Activated T-helper 1 cell treated with Interleukin-2 at 50 U/mL for 16 hours (primary cell): ENCODE data around the gene PWWP2B.
"Not testable (repeated sequence)": the region's sequence is repeated elsewhere in the genome, so short reads cannot be mapped to it uniquely, and the experiment has no call there.

Experiments
- DNase-seq: peaks from one replicate; pipeline ENCODE4 v3.0.0-alpha.2; 2020; ENCODE audit warnings: low read depth

PWWP2B gene

GRCh38 chr10:132363921-132364593 lies 32.9 kb upstream of the PWWP2B start:
- DNase-seq: no peak

- DNase-seq: no peak
Measured at GRCh38 chr10:132364594-132364970, 32.4 kb upstream of the PWWP2B start.

GRCh38 chr10:132365102-132365501 lies 31.9 kb upstream of the PWWP2B start:
- DNase-seq: no peak

GRCh38 chr10:132366006-132366405 lies 31.0 kb upstream of the PWWP2B start:
- DNase-seq: no peak

GRCh38 chr10:132366499-132366898 lies 30.5 kb upstream of the PWWP2B start:
- no peak for DNase-seq

GRCh38 chr10:132368391-132368790 lies 28.6 kb upstream of the PWWP2B start:
- DNase-seq: no peak

- no peak for DNase-seq
Measured at GRCh38 chr10:132368881-132369635, 27.9 kb upstream of the PWWP2B start.

GRCh38 chr10:132369636-132370185 lies 27.3 kb upstream of the PWWP2B start:
- DNase-seq: no peak

- DNase-seq: no peak
Measured at GRCh38 chr10:132370426-132371340, 26.3 kb upstream of the PWWP2B start.

- no peak for DNase-seq
Measured at GRCh38 chr10:132371641-132372081, 25.3 kb upstream of the PWWP2B start.

- no peak for DNase-seq
Measured at GRCh38 chr10:132372516-132373095, 24.4 kb upstream of the PWWP2B start.

- no peak for DNase-seq
Measured at GRCh38 chr10:132373241-132373955, 23.6 kb upstream of the PWWP2B start.

GRCh38 chr10:132374176-132374575 lies 22.8 kb upstream of the PWWP2B start:
- no peak for DNase-seq

- DNase-seq: no peak
Measured at GRCh38 chr10:132374612-132375011, 22.4 kb upstream of the PWWP2B start.

- no peak for DNase-seq
Measured at GRCh38 chr10:132375116-132375794, 21.7 kb upstream of the PWWP2B start.

- DNase-seq: no peak
Measured at GRCh38 chr10:132375795-132376297, 21.2 kb upstream of the PWWP2B start.

- DNase-seq: no peak
Measured at GRCh38 chr10:132376394-132376851, 20.6 kb upstream of the PWWP2B start.

GRCh38 chr10:132377326-132377725 lies 19.7 kb upstream of the PWWP2B start:
- DNase-seq: no peak

- DNase-seq: not testable (repeated sequence)
Measured at GRCh38 chr10:132379026-132379425, 18.0 kb upstream of the PWWP2B start.

GRCh38 chr10:132380986-132381385 lies 16.0 kb upstream of the PWWP2B start:
- DNase-seq: not testable (repeated sequence)
